ENCODE measurements around the gene SRRM2. TPM values are rescaled to one million over a fixed set of nuclear protein-coding genes. Genes with fewer than 3 reads are reported as not detected.

SRRM2 gene
- total and polyA plus RNA-seq, 9 of the 15 experiments (the other 6 are each of a cell fraction or from before 2014, with no cell fraction given) = 26.7 to 563 (median 81.1) TPM

DNA sequence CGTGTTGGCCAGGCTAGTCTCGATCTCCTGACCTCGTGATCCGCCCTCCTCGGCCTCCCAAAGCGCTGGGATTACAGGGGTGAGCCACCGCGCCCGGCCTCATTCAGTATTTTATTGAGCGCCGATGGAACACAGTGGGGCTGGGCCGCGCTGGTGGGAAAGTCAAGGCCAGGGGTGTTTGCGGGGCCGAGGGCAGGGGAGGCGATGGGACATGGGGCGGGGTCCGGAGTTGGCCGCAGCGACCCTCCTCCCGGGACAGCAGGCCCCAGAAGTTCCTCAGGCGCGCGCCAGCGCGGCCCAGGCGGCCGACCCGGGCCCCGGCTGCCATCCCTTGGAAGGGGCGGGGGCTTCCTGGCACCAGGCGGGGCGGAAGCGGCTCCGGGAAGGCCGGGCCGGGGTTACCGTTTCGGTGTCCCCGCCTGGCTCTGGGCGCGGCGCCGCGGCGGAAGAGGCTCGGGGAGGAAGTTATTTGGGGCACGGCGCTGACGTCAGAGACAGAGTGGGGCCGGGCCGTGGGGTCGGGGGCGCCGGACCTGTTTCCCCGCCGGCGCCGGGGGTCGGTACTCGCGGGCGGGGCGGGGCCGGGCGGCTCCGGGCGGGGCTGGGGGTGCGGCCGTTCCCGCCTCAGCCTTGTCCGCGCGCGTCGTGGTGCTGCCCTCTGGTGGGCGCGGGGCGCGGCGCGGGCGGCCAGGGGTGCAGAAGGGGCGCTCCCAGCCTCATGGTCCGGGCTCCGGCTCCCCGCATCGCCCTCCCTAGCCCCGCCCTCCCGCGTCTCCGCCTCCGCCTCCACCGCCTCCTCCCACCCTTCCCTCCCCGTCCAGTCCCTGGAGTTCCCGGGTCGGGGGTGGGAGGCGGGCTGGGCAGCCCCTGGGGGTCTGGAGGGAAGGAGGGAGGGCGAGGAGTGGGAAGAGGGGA lies 31.5 kb upstream of the SRRM2 start (continued):
- TF ChIP-seq, protein P1, sequence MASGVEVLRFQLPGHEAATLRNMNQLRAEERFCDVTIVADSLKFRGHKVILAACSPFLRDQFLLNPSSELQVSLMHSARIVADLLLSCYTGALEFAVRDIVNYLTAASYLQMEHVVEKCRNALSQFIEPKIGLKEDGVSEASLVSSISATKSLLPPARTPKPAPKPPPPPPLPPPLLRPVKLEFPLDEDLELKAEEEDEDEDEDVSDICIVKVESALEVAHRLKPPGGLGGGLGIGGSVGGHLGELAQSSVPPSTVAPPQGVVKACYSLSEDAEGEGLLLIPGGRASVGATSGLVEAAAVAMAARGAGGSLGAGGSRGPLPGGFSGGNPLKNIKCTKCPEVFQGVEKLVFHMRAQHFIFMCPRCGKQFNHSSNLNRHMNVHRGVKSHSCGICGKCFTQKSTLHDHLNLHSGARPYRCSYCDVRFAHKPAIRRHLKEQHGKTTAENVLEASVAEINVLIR (CRISPR knock-in tag; IDR thresholded peaks at IDR 0.05) = peak; percentile 82
- TF ChIP-seq WHSC1 (IDR thresholded peaks at IDR 0.05; ENCODE audit: low read length) (no peak), FOXP1 (CRISPR knock-in tag; IDR thresholded peaks at IDR 0.05) (0 out of 2 replicates have a peak, but pooled peaks have one; percentile 56), CTBP1 (IDR thresholded peaks at IDR 0.05; ENCODE audit: borderline replicate concordance) (peak; percentile 69; the same call in 1 of the 2 replicates), CHD4 (IDR thresholded peaks at IDR 0.05; ENCODE audit: insufficient read depth, insufficient replicate concordance, low read depth, low read length, poor library complexity, severe bottlenecking) (no peak), BHLHE40 (IDR thresholded peaks at IDR 0.05; ENCODE audit: low read length) (no peak), GABPB1 (CRISPR knock-in tag; IDR thresholded peaks at IDR 0.05) (peak; percentile 99), ZFX (CRISPR knock-in tag; IDR thresholded peaks at IDR 0.05) (peak; percentile 68; the same call in 1 of the 2 replicates)
- TF ChIP-seq, protein P2, sequence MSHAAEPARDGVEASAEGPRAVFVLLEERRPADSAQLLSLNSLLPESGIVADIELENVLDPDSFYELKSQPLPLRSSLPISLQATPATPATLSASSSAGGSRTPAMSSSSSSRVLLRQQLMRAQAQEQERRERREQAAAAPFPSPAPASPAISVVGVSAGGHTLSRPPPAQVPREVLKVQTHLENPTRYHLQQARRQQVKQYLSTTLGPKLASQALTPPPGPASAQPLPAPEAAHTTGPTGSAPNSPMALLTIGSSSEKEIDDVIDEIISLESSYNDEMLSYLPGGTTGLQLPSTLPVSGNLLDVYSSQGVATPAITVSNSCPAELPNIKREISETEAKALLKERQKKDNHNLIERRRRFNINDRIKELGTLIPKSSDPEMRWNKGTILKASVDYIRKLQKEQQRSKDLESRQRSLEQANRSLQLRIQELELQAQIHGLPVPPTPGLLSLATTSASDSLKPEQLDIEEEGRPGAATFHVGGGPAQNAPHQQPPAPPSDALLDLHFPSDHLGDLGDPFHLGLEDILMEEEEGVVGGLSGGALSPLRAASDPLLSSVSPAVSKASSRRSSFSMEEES (CRISPR knock-in tag; IDR thresholded peaks at IDR 0.05) = peak; percentile 3; the same call in 1 of the 2 replicates
- TF ChIP-seq, protein P3, sequence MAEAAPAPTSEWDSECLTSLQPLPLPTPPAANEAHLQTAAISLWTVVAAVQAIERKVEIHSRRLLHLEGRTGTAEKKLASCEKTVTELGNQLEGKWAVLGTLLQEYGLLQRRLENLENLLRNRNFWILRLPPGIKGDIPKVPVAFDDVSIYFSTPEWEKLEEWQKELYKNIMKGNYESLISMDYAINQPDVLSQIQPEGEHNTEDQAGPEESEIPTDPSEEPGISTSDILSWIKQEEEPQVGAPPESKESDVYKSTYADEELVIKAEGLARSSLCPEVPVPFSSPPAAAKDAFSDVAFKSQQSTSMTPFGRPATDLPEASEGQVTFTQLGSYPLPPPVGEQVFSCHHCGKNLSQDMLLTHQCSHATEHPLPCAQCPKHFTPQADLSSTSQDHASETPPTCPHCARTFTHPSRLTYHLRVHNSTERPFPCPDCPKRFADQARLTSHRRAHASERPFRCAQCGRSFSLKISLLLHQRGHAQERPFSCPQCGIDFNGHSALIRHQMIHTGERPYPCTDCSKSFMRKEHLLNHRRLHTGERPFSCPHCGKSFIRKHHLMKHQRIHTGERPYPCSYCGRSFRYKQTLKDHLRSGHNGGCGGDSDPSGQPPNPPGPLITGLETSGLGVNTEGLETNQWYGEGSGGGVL (CRISPR knock-in tag; IDR thresholded peaks at IDR 0.05) = no peak
- TF ChIP-seq, protein P4, sequence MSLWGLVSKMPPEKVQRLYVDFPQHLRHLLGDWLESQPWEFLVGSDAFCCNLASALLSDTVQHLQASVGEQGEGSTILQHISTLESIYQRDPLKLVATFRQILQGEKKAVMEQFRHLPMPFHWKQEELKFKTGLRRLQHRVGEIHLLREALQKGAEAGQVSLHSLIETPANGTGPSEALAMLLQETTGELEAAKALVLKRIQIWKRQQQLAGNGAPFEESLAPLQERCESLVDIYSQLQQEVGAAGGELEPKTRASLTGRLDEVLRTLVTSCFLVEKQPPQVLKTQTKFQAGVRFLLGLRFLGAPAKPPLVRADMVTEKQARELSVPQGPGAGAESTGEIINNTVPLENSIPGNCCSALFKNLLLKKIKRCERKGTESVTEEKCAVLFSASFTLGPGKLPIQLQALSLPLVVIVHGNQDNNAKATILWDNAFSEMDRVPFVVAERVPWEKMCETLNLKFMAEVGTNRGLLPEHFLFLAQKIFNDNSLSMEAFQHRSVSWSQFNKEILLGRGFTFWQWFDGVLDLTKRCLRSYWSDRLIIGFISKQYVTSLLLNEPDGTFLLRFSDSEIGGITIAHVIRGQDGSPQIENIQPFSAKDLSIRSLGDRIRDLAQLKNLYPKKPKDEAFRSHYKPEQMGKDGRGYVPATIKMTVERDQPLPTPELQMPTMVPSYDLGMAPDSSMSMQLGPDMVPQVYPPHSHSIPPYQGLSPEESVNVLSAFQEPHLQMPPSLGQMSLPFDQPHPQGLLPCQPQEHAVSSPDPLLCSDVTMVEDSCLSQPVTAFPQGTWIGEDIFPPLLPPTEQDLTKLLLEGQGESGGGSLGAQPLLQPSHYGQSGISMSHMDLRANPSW (CRISPR knock-in tag; IDR thresholded peaks at IDR 0.05) = no peak
- TF ChIP-seq, protein P5, sequence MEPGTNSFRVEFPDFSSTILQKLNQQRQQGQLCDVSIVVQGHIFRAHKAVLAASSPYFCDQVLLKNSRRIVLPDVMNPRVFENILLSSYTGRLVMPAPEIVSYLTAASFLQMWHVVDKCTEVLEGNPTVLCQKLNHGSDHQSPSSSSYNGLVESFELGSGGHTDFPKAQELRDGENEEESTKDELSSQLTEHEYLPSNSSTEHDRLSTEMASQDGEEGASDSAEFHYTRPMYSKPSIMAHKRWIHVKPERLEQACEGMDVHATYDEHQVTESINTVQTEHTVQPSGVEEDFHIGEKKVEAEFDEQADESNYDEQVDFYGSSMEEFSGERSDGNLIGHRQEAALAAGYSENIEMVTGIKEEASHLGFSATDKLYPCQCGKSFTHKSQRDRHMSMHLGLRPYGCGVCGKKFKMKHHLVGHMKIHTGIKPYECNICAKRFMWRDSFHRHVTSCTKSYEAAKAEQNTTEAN (CRISPR knock-in tag; IDR thresholded peaks at IDR 0.05) = no peak
- TF ChIP-seq, protein P6, sequence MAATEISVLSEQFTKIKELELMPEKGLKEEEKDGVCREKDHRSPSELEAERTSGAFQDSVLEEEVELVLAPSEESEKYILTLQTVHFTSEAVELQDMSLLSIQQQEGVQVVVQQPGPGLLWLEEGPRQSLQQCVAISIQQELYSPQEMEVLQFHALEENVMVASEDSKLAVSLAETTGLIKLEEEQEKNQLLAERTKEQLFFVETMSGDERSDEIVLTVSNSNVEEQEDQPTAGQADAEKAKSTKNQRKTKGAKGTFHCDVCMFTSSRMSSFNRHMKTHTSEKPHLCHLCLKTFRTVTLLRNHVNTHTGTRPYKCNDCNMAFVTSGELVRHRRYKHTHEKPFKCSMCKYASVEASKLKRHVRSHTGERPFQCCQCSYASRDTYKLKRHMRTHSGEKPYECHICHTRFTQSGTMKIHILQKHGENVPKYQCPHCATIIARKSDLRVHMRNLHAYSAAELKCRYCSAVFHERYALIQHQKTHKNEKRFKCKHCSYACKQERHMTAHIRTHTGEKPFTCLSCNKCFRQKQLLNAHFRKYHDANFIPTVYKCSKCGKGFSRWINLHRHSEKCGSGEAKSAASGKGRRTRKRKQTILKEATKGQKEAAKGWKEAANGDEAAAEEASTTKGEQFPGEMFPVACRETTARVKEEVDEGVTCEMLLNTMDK (IDR thresholded peaks at IDR 0.05; ENCODE audit: borderline replicate concordance, insufficient read depth, low read depth, low read length, poor library complexity, severe bottlenecking) = peak; percentile 96
